HTR-8/SVneo (cell line): ENCODE results near the gene GRHL1.

ENCODE experiments used
- DNase-seq: peaks from one replicate; pipeline ENCODE4 v3.0.0; 2011; ENCODE audit warnings: low spot score, mixed read lengths; ENCODE audit not compliant: insufficient read length
- FAIRE-seq: peaks from 2 replicates; lab custom pipeline; 2011; peaks lifted over from hg19 to GRCh38; lab: Jason Lieb, UNC

The GRHL1 gene

GRCh38 chr2:9991829-9992273, 40.4 kb downstream of the GRHL1 start:
- DNase-seq (no peak), FAIRE-seq (no peak)

DNA sequence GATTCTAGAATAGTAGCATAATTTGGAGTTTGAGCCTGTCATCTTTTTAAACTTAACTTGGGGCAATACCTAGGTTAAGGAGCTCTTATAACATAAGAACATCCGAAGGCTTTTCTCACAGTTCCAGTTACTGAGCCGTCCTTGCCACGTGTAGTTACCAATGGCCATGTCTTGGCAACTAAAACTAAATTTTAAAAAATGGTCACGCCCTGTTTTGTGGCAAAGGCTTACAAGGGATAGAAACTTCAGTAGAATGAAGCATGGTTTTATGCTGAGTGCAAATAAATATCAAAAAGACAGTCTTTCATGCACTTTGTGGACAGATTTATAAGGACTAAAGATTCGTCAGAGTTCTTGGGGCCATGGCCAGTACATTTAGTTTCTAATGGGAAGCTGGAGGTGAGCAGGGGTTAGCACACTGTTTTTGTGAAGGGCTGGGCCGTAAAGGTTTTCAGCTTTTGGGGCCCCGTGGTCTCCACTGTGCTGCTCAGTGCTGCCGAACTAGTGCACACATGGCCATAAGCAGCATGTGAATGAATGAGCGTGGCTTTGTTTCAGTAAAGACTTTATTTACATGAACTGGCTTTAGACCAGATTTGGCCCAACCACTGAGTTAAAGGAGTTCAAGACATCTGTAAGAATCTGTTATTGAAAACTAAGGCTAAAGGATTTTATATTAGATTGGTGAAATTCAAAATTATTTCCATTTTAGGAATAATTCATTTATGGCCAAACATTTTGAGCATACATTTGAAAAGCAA, 41.1 kb downstream of the GRHL1 start:
- no peak for FAIRE-seq
- no peak for DNase-seq

DNA sequence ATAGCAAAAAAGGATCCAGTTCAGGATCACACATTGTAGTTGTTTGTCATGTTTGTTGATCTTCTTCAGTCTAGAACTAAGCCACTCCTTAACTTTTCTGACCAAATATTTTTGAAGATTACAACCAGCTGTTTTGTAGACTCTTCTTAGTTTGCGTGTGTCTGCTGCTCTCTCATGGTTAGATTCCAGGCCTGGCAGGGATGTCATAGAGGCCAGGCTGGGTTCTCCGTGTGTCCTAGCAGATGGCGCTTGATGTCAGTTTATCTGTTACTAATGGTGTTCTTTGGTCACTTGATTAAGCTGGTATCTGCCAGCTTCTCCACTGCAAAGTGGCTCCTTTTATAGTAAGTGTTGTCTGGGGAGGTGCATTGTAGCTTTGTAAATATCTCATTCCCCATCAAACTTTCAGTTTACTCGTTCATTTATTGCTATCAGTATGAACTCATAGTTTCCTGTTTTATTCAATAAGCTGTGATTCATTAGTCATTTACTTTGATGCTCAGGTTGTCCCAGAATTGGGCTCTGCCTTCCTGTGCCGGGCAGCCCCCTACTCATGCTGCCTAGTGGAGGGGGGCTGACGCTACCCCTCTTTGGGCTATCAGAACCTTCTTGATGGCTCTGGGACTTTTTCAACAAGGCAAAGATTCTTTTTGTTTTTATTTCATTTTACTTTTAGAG, 42.1 kb downstream of the GRHL1 start:
- DNase-seq (no peak), FAIRE-seq (no peak)

GRCh38 chr2:9994462-9994861, 43.0 kb downstream of the GRHL1 start:
- no peak for FAIRE-seq

GRCh38 chr2:9995059-9995458, 43.6 kb downstream of the GRHL1 start:
- DNase-seq (no peak), FAIRE-seq (no peak)

More at GRCh38 chr2:9994462-9994861, 43.0 kb downstream of the GRHL1 start:
- DNase-seq, result no peak

GRCh38 chr2:9996321-9996720, 44.8 kb downstream of the GRHL1 start:
- FAIRE-seq (no peak), DNase-seq (no peak)

GRCh38 chr2:9997936-9998335, 46.4 kb downstream of the GRHL1 start:
- FAIRE-seq, result no peak

GRCh38 chr2:9998916-9999654, 47.6 kb downstream of the GRHL1 start:
- DNase-seq (no peak), FAIRE-seq (no peak)

More at GRCh38 chr2:9997936-9998335, 46.4 kb downstream of the GRHL1 start:
- DNase-seq, result no peak

DNA sequence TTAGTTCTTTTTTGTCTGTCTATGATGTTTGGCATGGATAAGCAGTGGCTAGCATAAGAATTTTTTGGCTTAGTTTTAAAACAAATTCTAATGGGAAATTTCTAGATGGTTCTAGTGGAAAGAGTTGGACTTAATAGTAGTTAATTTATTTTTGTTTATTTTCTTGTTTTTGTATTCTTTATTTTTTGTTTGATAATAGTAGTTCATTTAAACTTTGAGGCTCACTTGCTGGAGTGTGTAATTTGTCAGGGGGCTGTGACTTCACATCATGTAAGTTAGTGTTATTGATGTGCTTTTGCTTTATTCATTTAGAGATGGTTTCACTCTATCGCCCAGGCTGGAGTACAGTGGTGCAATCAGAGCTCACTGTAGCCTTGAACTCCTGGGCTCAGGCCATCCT, 48.2 kb downstream of the GRHL1 start:
- FAIRE-seq (no peak), DNase-seq (no peak)

DNA sequence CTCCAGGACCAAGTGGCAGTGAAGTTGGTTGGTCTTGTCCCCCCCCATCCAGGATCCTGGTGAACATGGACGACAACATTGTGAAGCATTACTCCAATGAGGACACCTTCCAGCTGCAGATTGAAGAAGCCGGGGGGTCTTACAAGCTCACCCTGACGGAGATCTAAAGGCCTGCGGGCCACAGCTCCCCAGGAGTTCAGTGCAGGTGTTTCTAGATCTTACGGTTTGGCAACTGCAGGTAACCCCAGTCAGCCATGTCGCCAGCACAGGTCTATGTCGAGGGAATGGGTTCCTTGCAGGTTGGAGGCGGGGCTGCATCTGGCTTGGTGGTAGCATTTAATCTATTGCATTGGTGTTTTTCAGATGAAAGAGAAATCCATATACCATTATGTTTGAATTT, 49.0 kb downstream of the GRHL1 start:
- no peak for FAIRE-seq
- no peak for DNase-seq

DNA sequence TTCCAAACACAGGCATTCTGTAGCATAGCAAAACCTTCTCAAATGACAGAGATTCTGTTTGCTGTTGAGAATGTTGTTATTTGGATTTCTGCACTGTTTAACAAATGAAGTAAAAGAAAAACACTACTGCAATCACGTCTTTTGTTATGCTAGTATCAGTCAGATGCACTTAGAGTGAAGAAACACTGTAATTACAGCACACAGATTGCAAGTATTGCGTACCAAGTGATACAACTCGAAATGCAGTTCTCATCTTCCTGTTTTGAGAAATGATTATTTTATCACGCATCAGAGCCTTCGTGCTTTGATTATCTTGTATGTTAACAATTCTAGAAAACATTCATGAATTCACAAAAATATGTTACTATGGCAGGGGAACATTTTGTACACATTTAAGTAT, 50.1 kb downstream of the GRHL1 start:
- FAIRE-seq, result no peak
- no peak for DNase-seq

GRCh38 chr2:10002109-10002508, 50.6 kb downstream of the GRHL1 start:
- DNase-seq, result no peak
- FAIRE-seq, result no peak

DNA sequence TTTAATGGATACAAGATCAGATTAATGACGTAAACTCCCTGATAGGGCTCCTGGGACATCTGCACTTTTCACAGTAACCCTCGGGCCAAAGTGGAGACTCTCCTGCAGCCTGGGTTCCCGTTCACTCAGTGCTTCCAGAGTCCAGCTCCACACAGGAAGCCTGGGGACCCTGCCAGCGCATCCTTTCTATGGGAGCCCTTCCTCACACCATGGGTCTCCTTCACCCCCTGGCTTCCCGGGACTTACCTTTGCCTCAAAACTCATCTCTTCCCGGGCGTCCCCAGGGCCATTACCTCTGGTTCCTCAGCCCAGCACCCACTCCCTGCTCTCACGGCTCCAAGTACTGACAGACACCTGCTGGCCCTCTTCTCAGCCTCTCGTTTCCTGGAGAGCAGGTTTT, 51.2 kb downstream of the GRHL1 start:
- FAIRE-seq (no peak), DNase-seq (no peak)

- DNase-seq (no peak), FAIRE-seq (no peak)
Measured at GRCh38 chr2:10003206-10004125, 52.0 kb downstream of the GRHL1 start.

DNA sequence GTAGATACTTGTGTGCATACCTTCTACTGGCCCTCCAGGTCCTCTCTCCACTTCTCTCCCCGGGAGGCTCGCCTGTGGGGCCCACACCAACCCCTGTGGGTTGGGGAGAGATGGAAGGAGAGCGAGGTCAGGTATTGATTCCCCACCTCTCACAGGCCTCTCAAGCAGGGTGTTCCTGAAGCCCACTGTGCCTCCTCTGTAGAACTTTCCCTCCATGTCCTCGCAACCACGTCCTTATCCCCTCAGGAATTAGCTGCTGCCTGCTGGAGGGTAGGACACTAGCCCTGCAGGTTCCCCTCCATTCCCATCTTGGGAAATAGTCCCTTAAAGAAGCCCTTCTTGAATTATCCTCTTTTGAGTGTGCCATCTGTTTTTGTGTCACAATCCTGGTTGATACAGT, 52.9 kb downstream of the GRHL1 start:
- DNase-seq (no peak), FAIRE-seq (no peak)

GRCh38 chr2:10004836-10005235, 53.3 kb downstream of the GRHL1 start:
- FAIRE-seq, result no peak
- no peak for DNase-seq

- FAIRE-seq, result no peak
- DNase-seq, result no peak
Measured at GRCh38 chr2:10005461-10006235, 54.2 kb downstream of the GRHL1 start.

- no peak for DNase-seq
- FAIRE-seq, result no peak
Measured at GRCh38 chr2:10006236-10007161, 55.0 kb downstream of the GRHL1 start.
